ENCODE measurements around the gene MVD. TPM values are rescaled to one million over a fixed set of nuclear protein-coding genes. Genes with fewer than 3 reads are reported as not detected.

The MVD gene
- polyA plus RNA-seq, 3 donors, result 9.0 to 17.9 (median 12.2) TPM

GRCh38 chr16:88695753-88696152 is 32.9 kb upstream of the MVD start:
- H3K36me3 Mint-ChIP-seq, result peaks cover 50 to 56% of the 10 kb centered on the region in 2 donors
- WGBS (ENCODE audit: insufficient coverage), result 95% methylated on average over 6 of the region's 7 CpGs
- H3K4me3 Mint-ChIP-seq, result no peak overlapping the region
- Histone ChIP-seq H3K36me3 (replicated peaks in 1 of 2; ENCODE audit: control insufficient read depth in 1 of 2, insufficient read depth in 2 of 2, low read length in 2 of 2) (peaks cover 54 to 59% of the 10 kb centered on the region in 2 donors), H3K4me1 (ENCODE audit: control insufficient read depth in 1 of 2, insufficient read depth in 2 of 2, low read length in 2 of 2) (peaks cover 46 to 50% of the 10 kb centered on the region in 2 donors), H3K79me2 (ENCODE audit: insufficient read depth, low read length) (peaks cover 34% of the 10 kb centered on the region), H3K4me3 (replicated peaks in 1 of 3; ENCODE audit: low read depth in 2 of 3, low read length in 3 of 3) (no peak overlapping the region), H4K20me1 (ENCODE audit: insufficient read depth, low read length) (peaks cover 60% of the 10 kb centered on the region), H3K4me2 (replicated peaks; ENCODE audit: extremely low read depth, low read length, poor library complexity, severe bottlenecking) (no peak overlapping the region), H2AFZ (ENCODE audit: insufficient read depth, low read depth, low read length, poor library complexity, severe bottlenecking) (no peak overlapping the region), H3K27me3 (ENCODE audit: control insufficient read depth in 2 of 2, insufficient read depth in 2 of 2, low read length in 2 of 2) (no peaks in the 10 kb centered on the region), H3K9ac (ENCODE audit: insufficient read depth, low read length, poor library complexity, severe bottlenecking) (no peak overlapping the region), H3K27ac (ENCODE audit: low read depth in 1 of 2, low read length in 2 of 2) (peak overlapping the region in 1 of 2 donors; percentile 41), H3K9me3 (replicated peaks in 1 of 2; ENCODE audit: control insufficient read depth in 1 of 2, insufficient read depth in 1 of 2, low read length in 2 of 2) (no peaks in the 10 kb centered on the region)
- intact Hi-C loops (cut with micrococcal nuclease), result no loop called here
- H3K9me3 Mint-ChIP-seq, result no peaks in the 10 kb centered on the region
- TF ChIP-seq CTCF (IDR thresholded peaks at IDR 0.05), result no peak
- no peak for DNase-seq
- peaks cover 54% of the 10 kb centered on the region for H3K4me1 Mint-ChIP-seq
- H3K27me3 Mint-ChIP-seq (ENCODE audit: low read depth in 3 of 3), result peaks cover 0 to under 1% (median 0%) of the 10 kb centered on the region in 3 donors
- peak overlapping the region in 4 of 7 donors; percentile 37 to 77 (median 52) for H3K27ac Mint-ChIP-seq

- Mint-ChIP-seq H3K36me3 (peaks cover 50 to 54% of the 10 kb centered on the region in 2 donors), H3K9me3 (no peaks in the 10 kb centered on the region), H3K4me3 (no peak overlapping the region), H3K27ac (peak overlapping the region in 5 of 7 donors; percentile 27 to 77 (median 42)), H3K4me1 (peaks cover 54% of the 10 kb centered on the region), H3K27me3 (ENCODE audit: low read depth in 3 of 3) (peaks cover 0 to 3% (median 0%) of the 10 kb centered on the region in 3 donors)
- Histone ChIP-seq H3K27me3 (ENCODE audit: control insufficient read depth in 2 of 2, insufficient read depth in 2 of 2, low read length in 2 of 2) (no peaks in the 10 kb centered on the region), H3K27ac (ENCODE audit: low read depth in 1 of 2, low read length in 2 of 2) (peak overlapping the region; percentile 0 to 41), H3K9me3 (replicated peaks in 1 of 2; ENCODE audit: control insufficient read depth in 1 of 2, insufficient read depth in 1 of 2, low read length in 2 of 2) (no peaks in the 10 kb centered on the region), H3K4me3 (replicated peaks in 1 of 3; ENCODE audit: low read depth in 2 of 3, low read length in 3 of 3) (no peak overlapping the region), H3K79me2 (ENCODE audit: insufficient read depth, low read length) (peaks cover 29% of the 10 kb centered on the region), H3K4me2 (replicated peaks; ENCODE audit: extremely low read depth, low read length, poor library complexity, severe bottlenecking) (no peak overlapping the region), H3K9ac (ENCODE audit: insufficient read depth, low read length, poor library complexity, severe bottlenecking) (no peak overlapping the region), H2AFZ (ENCODE audit: insufficient read depth, low read depth, low read length, poor library complexity, severe bottlenecking) (no peak overlapping the region), H3K4me1 (ENCODE audit: control insufficient read depth in 1 of 2, insufficient read depth in 2 of 2, low read length in 2 of 2) (peaks cover 46 to 50% of the 10 kb centered on the region in 2 donors), H3K36me3 (replicated peaks in 1 of 2; ENCODE audit: control insufficient read depth in 1 of 2, insufficient read depth in 2 of 2, low read length in 2 of 2) (peaks cover 51 to 55% of the 10 kb centered on the region in 2 donors), H4K20me1 (ENCODE audit: insufficient read depth, low read length) (peaks cover 54% of the 10 kb centered on the region)
- intact Hi-C loops (cut with micrococcal nuclease), result no loop called here
- 88% methylated on average over 15 of the region's 15 CpGs for WGBS (ENCODE audit: insufficient coverage)
- no peak for DNase-seq
- TF ChIP-seq CTCF (IDR thresholded peaks at IDR 0.05), result no peak
Observed at GRCh38 chr16:88695218-88695617, 32.3 kb upstream of the MVD start.

Measured in CD14-positive monocyte (primary cell).